Activated CD4-positive, alpha-beta T cell treated with anti-CD3 and anti-CD28 coated beads for 4 hours (primary cell): ENCODE measurements around the gene FREY1.
A peak's percentile ranks its signal among the peaks of the same experiment; 100 is the strongest.

ENCODE experiments used
- DNase-seq, 2 donors: peaks; one replicate each; pipeline ENCODE4 v3.0.0-alpha.2; 2020

The FREY1 gene

GRCh38 chr11:45927684-45928413 lies 20.8 kb upstream of the FREY1 start:
- no peak for DNase-seq

DNA sequence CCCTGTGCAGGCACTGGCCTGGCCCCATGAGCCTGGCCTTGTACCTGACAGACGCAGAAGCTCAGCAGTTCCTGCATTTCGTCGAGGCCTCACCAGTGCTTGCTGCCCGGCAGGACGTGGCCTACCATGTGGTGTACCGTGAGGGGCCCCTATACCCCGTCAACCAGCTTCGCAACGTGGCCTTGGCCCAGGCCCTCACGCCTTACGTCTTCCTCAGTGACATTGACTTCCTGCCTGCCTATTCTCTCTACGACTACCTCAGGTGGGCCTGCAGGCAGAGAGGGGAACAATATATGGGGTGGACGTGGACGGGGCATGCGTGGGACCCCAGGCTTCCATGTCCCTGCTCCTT lies 20.2 kb upstream of the FREY1 start:
- DNase-seq = no peak

DNA sequence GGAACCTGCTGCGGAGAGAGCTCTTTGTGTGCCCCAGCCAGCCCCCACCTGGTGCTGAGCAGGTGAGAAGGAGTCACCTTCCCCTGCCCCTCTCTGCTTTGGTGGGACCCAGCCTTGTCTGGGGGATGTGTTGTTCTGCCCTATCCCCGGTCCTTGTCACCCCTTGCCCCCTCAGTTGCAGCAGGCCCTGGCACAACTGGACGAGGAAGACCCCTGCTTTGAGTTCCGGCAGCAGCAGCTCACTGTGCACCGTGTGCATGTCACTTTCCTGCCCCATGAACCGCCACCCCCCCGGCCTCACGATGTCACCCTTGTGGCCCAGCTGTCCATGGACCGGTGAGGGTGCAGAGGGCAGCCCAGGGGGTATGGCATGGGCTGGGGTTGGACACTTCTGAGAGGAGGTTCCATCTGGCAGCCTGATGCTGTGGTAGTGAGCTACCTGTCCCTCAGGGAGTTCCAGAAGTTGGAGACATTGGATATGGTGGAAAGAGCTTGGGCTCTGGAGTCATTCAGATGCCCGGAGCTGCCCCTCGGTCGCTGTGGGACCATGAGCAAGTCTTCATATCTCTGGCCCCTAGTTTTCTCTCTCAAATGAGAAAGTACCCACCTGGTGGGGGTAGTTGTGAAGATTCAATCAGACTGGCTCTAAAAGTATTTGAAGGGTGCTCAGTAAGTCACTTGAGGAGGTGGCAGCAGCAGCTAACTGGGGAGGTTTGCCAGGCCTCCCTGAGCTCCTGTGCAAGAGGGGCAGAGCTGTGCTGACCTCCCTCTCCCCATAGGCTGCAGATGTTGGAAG lies 19.7 kb upstream of the FREY1 start:
- DNase-seq = no peak

DNA sequence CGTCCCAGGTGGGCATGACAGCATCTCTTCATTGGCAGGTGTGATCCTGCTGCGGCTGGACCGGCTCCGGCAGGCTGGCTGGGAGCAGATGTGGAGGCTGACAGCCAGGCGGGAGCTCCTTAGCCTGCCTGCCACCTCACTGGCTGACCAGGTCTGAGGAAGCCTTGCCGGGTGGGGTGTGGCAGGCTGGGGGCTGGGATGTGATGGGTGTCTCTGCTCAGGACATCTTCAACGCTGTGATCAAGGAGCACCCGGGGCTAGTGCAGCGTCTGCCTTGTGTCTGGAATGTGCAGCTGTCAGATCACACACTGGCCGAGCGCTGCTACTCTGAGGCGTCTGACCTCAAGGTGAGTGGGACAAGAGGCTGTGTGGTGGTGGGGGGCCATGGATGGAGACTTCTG lies 18.9 kb upstream of the FREY1 start:
- no peak for DNase-seq

DNA sequence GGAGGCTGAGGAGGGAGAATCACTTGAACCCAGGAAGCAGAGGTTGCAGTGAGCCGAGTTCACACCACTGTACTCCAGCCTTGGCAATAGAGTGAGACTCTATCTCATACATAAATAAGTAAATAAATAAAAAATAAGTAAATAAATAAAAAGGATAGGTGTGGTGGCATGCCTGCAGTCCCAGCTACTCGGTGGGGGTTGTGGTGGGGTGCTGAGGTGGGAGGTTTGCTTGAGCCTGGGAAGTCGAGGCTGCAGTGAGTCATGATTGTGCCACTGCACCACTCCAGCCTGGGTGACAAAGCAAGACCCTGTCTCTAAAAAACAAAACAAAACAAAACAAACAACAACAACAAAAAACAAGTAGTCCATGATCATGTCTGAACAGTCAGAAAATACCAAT lies 18.5 kb upstream of the FREY1 start:
- no peak for DNase-seq

DNA sequence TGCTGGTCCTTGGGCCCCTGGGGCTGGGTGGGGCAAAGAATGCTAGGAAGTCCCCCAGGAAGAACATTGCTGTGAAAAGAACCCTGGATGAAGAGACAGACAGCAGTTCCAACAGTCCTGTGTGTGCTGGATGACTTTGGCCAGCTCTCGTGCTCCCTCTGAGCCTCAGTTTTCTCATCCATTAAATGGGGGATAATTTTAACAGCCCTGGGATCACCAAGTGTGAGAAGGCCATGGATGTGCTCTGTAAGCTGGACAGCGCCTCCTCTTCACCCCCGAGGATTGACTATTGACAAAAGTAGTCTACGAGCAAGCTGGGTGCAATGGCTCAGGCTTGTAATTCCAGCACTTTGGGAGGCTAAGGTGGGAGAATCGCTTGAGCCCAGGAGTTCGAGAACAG lies 17.9 kb upstream of the FREY1 start:
- no peak for DNase-seq

GRCh38 chr11:45924036-45924915 lies 17.2 kb upstream of the FREY1 start:
- peak in 1 of 2 donors; percentile 0 for DNase-seq

DNA sequence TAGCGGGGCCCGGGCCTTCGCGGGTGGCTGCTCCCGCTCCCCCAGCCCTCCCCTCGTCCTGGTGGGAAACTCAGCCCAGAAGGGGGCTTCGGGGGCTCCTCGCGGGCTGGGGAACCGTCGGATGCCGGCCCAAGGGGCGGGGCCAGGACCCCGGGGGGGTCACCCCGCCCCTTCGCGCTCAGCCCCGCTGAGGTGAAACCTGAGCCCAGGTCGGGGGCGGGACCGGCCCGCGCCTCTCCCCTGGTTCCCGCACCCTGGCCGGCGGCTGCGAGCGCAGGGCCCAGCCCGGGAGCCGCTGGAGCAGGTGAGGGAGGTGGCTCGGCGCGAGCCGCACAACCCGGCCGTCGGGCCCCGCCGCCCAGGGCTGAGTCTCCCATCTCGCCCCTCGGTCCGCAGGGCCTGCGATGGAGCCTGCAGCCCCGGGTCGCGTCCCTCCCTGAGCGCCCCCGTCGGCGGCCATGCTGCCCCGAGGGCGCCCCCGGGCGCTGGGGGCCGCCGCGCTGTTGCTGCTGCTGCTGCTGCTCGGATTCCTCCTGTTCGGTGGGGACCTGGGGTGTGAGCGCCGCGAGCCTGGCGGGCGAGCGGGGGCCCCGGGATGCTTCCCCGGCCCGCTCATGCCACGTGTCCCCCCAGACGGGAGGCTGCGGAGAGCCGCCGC lies 15.5 kb upstream of the FREY1 start, which contains the start of gene LARGE2:
Gene LARGE2 (plus strand): TSS at position 232 of the 658 bp plus-strand sequence. CDS start 227 bp downstream, at position 459.
- peak in 1 of 2 donors; percentile 26 for DNase-seq

DNA sequence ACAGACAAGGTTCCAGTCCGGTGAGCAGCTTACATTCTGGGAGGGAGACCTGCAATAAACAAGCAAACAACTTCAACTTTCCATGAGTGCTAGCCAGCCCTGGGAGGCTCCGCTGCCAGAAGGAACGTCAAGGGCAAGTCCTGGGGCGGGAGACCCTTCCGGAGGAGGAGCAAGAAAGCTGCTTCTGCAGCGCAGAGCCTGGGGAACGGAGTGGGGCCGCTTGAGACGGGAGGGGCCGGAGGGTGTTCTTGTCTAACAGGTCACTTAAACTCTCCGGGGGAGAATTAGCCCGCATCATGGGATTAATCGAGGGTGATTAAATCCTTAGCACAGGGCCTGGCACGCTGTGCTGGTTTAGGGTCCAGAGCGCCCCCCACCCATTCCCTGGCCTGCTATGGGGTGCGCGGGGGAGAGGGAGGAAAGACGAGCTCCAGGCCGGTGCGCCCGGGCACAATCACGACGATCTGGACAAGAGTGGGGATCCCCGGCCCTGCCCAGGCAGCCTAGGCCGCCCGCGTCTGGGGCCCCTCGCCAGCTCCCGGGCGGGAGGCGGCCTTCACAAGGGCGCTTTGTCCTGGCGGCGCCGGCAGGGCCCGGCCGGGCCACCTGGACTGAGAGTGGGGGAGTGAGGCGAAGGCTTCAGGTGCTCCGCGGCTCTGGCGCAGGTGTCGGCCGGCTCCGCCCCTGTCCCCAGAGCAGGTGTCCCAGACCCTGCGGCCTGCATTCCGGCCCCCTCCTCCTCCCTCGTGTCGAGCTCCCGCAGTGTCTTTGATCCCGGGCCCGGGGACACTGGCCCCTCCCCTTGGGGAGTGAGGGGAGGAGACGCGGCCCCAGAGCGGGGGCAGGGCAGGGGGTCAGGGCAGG lies 14.7 kb upstream of the FREY1 start:
- DNase-seq = no peak

DNA sequence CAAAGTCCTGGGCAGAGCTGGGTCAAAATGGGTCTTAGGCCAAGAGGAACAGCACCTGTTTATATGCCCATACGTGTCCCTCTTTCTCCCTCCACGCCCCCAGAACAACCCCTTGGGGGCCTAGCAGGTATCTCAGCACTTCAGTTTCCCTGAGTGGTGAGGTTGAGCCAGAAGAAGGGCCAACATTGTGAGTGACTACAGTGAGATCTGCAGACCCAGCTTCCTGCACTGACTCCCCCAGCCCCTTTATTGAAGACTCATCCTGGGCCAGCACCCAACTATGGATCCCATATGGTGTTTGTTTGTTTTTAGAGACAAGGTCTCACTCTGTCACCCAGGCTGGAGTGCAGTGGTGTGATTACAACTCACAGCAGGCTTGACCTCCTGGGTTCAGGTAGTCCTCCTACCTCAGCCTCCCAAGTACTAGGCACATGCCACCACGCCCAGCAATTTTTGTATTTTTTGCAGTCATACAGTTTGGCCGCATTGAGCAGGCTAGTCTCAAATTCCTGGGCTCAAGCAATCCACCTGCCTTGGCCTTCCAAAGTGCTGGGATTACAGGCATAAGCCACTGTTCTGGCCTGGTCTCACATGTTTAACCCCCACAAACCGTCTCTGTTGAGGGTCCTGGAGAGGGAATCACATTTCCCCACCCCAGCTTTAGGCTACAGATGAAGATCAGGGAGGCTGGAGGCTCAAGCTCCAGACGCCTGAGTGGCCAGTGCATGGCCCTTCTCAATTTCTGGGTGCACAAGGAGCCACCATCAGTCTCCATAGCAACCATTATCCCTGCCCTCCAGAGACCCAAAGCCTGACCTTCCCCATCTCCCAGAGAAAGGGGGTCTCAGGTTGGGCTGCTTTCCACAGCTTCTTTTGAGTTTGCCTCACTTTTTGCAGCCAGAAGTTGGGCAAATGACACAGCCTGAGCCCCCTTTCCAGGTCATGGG lies 13.7 kb upstream of the FREY1 start:
- no peak for DNase-seq

DNA sequence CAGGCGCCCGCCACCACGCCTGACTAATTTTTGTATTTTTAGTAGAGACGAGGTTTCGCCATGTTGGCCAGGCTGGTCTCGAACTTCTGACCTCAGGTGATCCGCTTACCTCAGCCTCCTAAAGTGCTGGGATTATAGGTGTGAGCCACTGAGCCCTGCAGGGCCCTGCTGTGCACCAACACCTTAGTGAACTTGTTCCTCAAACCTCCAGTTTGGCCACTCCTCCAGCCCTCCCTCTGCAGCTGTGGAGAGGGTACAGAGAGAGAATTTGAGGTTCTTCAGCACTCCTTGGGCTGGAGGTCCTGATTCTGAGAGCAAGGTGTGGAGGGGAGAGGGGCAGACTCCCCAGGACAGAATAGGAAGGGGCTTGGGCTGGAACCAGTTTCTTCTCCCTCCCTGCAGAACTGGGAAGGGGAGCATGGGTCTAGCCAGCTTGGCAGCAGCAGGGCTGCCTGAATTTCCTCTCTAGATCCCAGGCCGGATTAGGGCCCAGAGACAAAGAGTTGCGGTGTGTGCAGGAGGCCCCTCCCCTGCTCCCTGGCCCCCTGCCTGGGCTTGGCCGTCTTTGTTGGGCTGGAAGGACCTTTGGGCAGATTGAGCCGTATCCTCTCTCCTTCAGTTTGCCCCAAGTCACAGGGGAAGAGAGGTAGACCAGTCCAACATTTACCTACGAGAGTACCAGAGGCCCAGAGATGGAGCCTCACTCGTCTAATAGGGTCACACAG lies 12.9 kb upstream of the FREY1 start:
- no peak for DNase-seq

GRCh38 chr11:45918962-45919675 lies 12.0 kb upstream of the FREY1 start:
- DNase-seq = no peak

DNA sequence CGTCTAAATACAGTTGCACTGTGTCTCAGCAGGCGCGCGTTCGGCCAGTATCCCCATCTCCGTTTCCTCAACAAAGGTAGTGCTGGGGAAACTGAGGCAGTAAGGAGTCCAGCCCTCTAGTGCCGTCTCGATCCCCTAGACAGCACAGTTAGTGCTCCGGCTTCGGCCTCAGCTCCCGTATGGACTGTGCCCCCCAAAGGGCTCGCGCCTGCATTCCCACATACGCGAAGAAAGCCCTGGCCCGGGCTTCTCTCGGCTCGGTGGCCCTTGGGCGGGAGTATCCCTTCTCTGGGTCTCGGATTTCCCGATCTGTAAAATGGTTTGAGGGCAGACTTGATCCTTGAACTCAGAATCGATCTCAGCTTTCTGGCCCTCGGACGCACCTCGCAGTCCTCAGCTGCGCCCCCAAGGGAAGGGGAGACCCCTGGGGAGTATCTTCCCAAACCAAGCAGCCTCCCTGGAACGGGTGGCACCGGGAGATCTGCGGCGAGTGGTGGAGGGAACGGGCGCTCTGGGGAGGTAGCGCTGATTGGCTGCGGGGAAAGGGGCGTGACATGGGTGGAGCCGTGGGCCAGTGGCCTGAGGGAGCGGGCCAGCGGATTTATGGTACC lies 11.4 kb upstream of the FREY1 start:
- DNase-seq = peak; percentile 40 to 47

GRCh38 chr11:45917623-45918330 lies 10.7 kb upstream of the FREY1 start, which contains the start of gene PEX16:
Gene PEX16 (minus strand): TSS chr11:45917877. CDS start chr11:45917811, 66 bp downstream.
- peak; percentile 89 to 96 for DNase-seq

GRCh38 chr11:45917286-45917622 lies 10.2 kb upstream of the FREY1 start:
- DNase-seq = no peak

DNA sequence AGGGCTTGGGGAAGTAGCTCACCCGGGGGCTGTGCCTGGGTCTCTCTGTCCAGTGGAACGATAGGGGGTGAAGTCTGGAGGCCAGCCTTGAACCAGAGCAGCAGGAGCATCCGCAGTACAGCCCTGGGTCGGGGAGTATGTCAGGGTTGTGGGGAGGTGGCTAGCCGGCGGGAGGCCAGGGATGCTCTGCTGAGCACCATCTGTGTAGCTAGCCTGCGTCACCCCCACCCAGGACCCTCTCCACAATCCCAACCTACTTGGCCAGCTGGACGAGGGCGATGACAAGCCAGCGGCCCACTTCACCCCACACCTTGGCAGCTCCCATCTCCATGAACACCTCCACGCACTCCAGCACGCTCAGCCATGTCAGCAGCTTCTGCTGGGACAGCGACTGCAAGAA lies 8.4 kb upstream of the FREY1 start:
- DNase-seq = no peak

- no peak for DNase-seq
Measured at GRCh38 chr11:45913942-45914635, 7.0 kb upstream of the FREY1 start.
